ENCODE measurements around the gene PABPN1L.

PABPN1L gene

GRCh38 chr16:88814144-88814502 is 52.3 kb downstream of the PABPN1L start:
- no peak for DNase-seq (ENCODE audit: low read depth in 1 of 2, low spot score in 1 of 2)

Measured in activated CD4-positive, alpha-beta T cell treated with anti-CD3 and anti-CD28 coated beads, Interleukin-2, amount 50 U/mL, for 24 hours (primary cell).